ENCODE results near the gene NOS1AP.

The NOS1AP gene

GRCh38 chr1:162224267-162224666, 154.8 kb downstream of the NOS1AP start:
- DNase-seq: no peak

GRCh38 chr1:162228586-162228985, 159.1 kb downstream of the NOS1AP start:
- DNase-seq: no peak

- DNase-seq: no peak
These were observed 160.1 kb downstream of the NOS1AP start for GRCh38 chr1:162229549-162229948.

- DNase-seq: no peak
These were observed 160.6 kb downstream of the NOS1AP start for GRCh38 chr1:162230096-162230495.

GRCh38 chr1:162230517-162230916, 161.0 kb downstream of the NOS1AP start:
- DNase-seq: no peak

GRCh38 chr1:162232034-162232711, 162.7 kb downstream of the NOS1AP start:
- no peak for DNase-seq

- no peak for DNase-seq
These were observed 163.6 kb downstream of the NOS1AP start for GRCh38 chr1:162233066-162233465.

- DNase-seq: no peak
These were observed 164.4 kb downstream of the NOS1AP start for GRCh38 chr1:162233937-162234336.

- DNase-seq: no peak
These were observed 165.1 kb downstream of the NOS1AP start for GRCh38 chr1:162234571-162234970.

GRCh38 chr1:162235241-162235800, 165.8 kb downstream of the NOS1AP start:
- no peak for DNase-seq

- DNase-seq: no peak
These were observed 166.7 kb downstream of the NOS1AP start for GRCh38 chr1:162236201-162236600.

GRCh38 chr1:162236618-162237017, 167.1 kb downstream of the NOS1AP start:
- DNase-seq: no peak

GRCh38 chr1:162240577-162240976, 171.1 kb downstream of the NOS1AP start:
- DNase-seq: no peak

GRCh38 chr1:162242804-162243203, 173.3 kb downstream of the NOS1AP start:
- no peak for DNase-seq

- DNase-seq: no peak
These were observed 179.5 kb downstream of the NOS1AP start for GRCh38 chr1:162248854-162249535.

GRCh38 chr1:162250004-162250730, 180.7 kb downstream of the NOS1AP start:
- no peak for DNase-seq

- DNase-seq: no peak
These were observed 181.6 kb downstream of the NOS1AP start for GRCh38 chr1:162251102-162251501.

GRCh38 chr1:162252214-162252613, 182.7 kb downstream of the NOS1AP start:
- DNase-seq: no peak

- no peak for DNase-seq
These were observed 184.3 kb downstream of the NOS1AP start for GRCh38 chr1:162253790-162254189.

GRCh38 chr1:162256287-162256686, 186.8 kb downstream of the NOS1AP start:
- DNase-seq: no peak

GRCh38 chr1:162258394-162258793, 188.9 kb downstream of the NOS1AP start:
- no peak for DNase-seq

GRCh38 chr1:162259894-162260455, 190.5 kb downstream of the NOS1AP start:
- no peak for DNase-seq

GRCh38 chr1:162264108-162264507, 194.6 kb downstream of the NOS1AP start:
- no peak for DNase-seq

Measured in CD4-positive, alpha-beta T cell treated with Interleukin-10 for 1 hour (primary cell).